Cardiac muscle cell (in vitro differentiated cells and primary cell): Measurements from ENCODE around the gene ARHGEF28. TPM values are rescaled to one million over a fixed set of nuclear protein-coding genes. Genes with fewer than 3 reads are reported as not detected.

Experiments
- DNase-seq, 2 donors: peaks; one replicate each; pipeline versions ENCODE4 v3.0.0 to v3.0.0-alpha.2; 2010 to 2017; ENCODE audit warnings: low read depth in 1 of 2, low spot score in 1 of 2
- H3K27ac ChIP-seq: fragments of 200-600 bp; sonication (generic); 2 replicates; pipeline ENCODE4 v1.5.1; 2016
- H3K27me3 ChIP-seq: fragments of 200-600 bp; sonication (generic); 2 replicates; pipeline ENCODE4 v1.6.0; 2016; ENCODE audit warnings: control low read depth
- H3K36me3 ChIP-seq: fragments of 200-600 bp; sonication (generic); 2 replicates; pipeline ENCODE4 v1.5.1; 2016; ENCODE audit warnings: control low read depth
- H3K4me1 ChIP-seq: fragments of 200-600 bp; sonication (generic); 2 replicates; pipeline ENCODE4 v1.8.1; 2017; ENCODE audit warnings: low read depth, mild to moderate bottlenecking, mixed run types
- H3K4me3 ChIP-seq: fragments of 200-600 bp; sonication (generic); 2 replicates; pipeline ENCODE4 v1.5.1; 2016; ENCODE audit warnings: mild to moderate bottlenecking
- H3K9me3 ChIP-seq: fragments of 200-600 bp; sonication (generic); 2 replicates; pipeline ENCODE4 v1.5.1; 2017; ENCODE audit warnings: low read depth, mild to moderate bottlenecking, control low read depth
- CTCF ChIP-seq: IDR thresholded peaks from 2 replicates; pipeline ENCODE4 v1.5.1; 2012; ENCODE audit warnings: low read depth, mild to moderate bottlenecking, low read length
- polyA plus RNA-seq: library from polyadenylated mRNA; unstranded; fragments of >200 nt; fragmentation: Nextera tagmentation; extraction: Ambion mirVana; gene quantifications from 2 replicates; pipeline ENCODE4 v1.2.1, GENCODE V29; 2016
- total RNA-seq: library from RNA; depleted of rRNA; stranded (reverse); fragments of >200 nt; gene quantifications from 2 replicates; pipeline ENCODE4 v1.2.3, GENCODE V29; 2016

The ARHGEF28 gene
- total and polyA plus RNA-seq, 2 experiments from 2014 or later, result 0.30 TPM; not detected in 1

GRCh38 chr5:73701566-73701965 lies 75.6 kb downstream of the ARHGEF28 start:
- H3K27ac ChIP-seq, result no peak overlapping the region
- H3K36me3 ChIP-seq, result no peaks in the 10 kb centered on the region
- TF ChIP-seq CTCF, result no peak
- H3K4me3 ChIP-seq, result no peak overlapping the region
- H3K27me3 ChIP-seq, result peaks cover 60% of the 10 kb centered on the region
- no peaks in the 10 kb centered on the region for H3K9me3 ChIP-seq
- DNase-seq, result no peak
- no peaks in the 10 kb centered on the region for H3K4me1 ChIP-seq

GRCh38 chr5:73702534-73702933 lies 76.5 kb downstream of the ARHGEF28 start:
- no peak overlapping the region for H3K4me3 ChIP-seq
- no peak overlapping the region for H3K27ac ChIP-seq
- DNase-seq, result no peak
- no peaks in the 10 kb centered on the region for H3K36me3 ChIP-seq
- H3K4me1 ChIP-seq, result no peaks in the 10 kb centered on the region
- H3K27me3 ChIP-seq, result peaks cover 65% of the 10 kb centered on the region
- TF ChIP-seq CTCF, result no peak
- no peaks in the 10 kb centered on the region for H3K9me3 ChIP-seq

DNA sequence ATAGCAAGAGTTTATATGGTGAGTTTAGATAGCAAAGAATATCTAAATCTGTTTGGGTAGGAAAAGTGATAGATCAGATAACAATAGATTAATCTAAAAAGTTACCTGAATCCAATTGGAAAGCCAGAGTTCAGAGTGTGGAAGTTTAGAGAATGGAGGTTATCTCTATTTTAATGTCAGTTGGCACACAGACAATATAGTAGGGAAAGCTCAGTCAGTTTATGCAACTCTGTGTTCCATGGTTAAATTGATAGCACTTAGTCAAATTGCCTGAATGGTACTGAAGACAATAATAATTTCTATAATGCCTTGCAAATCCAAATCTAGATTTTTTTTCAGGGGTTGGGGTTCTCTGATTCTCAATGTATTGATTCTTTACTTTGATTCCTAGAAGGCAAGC lies 77.0 kb downstream of the ARHGEF28 start:
- no peak for DNase-seq
- no peak for TF ChIP-seq CTCF
- Histone ChIP-seq H3K27me3 (peaks cover 64% of the 10 kb centered on the region), H3K9me3 (no peaks in the 10 kb centered on the region), H3K4me1 (no peaks in the 10 kb centered on the region), H3K27ac (no peak overlapping the region), H3K4me3 (no peak overlapping the region), H3K36me3 (no peaks in the 10 kb centered on the region)

- no peak overlapping the region for H3K27ac ChIP-seq
- peaks cover 42% of the 10 kb centered on the region for H3K27me3 ChIP-seq
- H3K4me3 ChIP-seq, result no peak overlapping the region
- no peak for DNase-seq
- H3K4me1 ChIP-seq, result no peaks in the 10 kb centered on the region
- no peaks in the 10 kb centered on the region for H3K9me3 ChIP-seq
- H3K36me3 ChIP-seq, result no peaks in the 10 kb centered on the region
- TF ChIP-seq CTCF, result no peak
These were observed 79.4 kb downstream of the ARHGEF28 start for GRCh38 chr5:73705364-73705763.

GRCh38 chr5:73706963-73707362 lies 81.0 kb downstream of the ARHGEF28 start:
- Histone ChIP-seq H3K4me1 (no peaks in the 10 kb centered on the region), H3K36me3 (no peaks in the 10 kb centered on the region), H3K27ac (no peak overlapping the region), H3K4me3 (no peak overlapping the region), H3K27me3 (peaks cover 43% of the 10 kb centered on the region), H3K9me3 (no peaks in the 10 kb centered on the region)
- no peak for DNase-seq
- no peak for TF ChIP-seq CTCF
